K562 (cell line): ENCODE data around the gene WNT7B. TPM values are rescaled to one million over a fixed set of nuclear protein-coding genes. Genes with fewer than 3 reads are reported as not detected.

ENCODE experiments used
- ATAC-seq: fragments of 200-7000 bp; cut with Tn5 transposase; 3 replicates; pipeline ENCODE4 v1.9.1; 2020; ENCODE audit warnings: moderate library complexity
- BruUV-seq: library from RNA; stranded (reverse); fragments of 400-500 nt; replicated peaks from 2 replicates; lab custom pipeline; 2021; lab: Mats Ljungman, UMichigan
- CTCF ChIA-PET: fragments of 300-600 bp; formaldehyde crosslinking; extraction: SDS; loops from one replicate; lab custom pipeline; 2021; ENCODE audit warnings: low intra/inter-chr PET ratio; lab: Yijun Ruan, JAX
- POLR2A ChIA-PET: fragments of 300-600, 350-650 bp; sonication (Branson Sonifier 250); formaldehyde crosslinking; extraction: SDS; loops from one replicate; lab custom pipeline; 2021; ENCODE audit warnings: antibody characterized with exemption, inconsistent platforms; lab: Yijun Ruan, JAX
- DNase-seq, 4 experiments: peaks; one replicate each; pipeline versions ENCODE4 v3.0.0 to v3.0.0-alpha.2; 2011 to 2018; ENCODE audit warnings: low spot score in 3 of 4, mixed read lengths in 3 of 4; ENCODE audit errors: extremely low read depth in 1 of 4
- FAIRE-seq: peaks from 2 replicates; lab custom pipeline; 2011; peaks lifted over from hg19 to GRCh38; lab: Jason Lieb, UNC
- H2AFZ ChIP-seq: 2 replicates; pipeline ENCODE4 v1.6.0; 2011; ENCODE audit warnings: low read depth, low read length, control low read depth, inconsistent platforms
- H3K27ac ChIP-seq: fragments of 200-600 bp; 3 replicates; pipeline ENCODE4 v1.8.0; 2011; ENCODE audit warnings: low read depth, mild to moderate bottlenecking, control low read depth, inconsistent platforms, low read length, moderate library complexity, mixed read lengths; ENCODE audit errors: extremely low read depth
- H3K27me3 ChIP-seq, 2 experiments: fragments of 300-600 bp in 1 of 2; 2 replicates in 1 of 2; 3 replicates in 1 of 2; pipeline versions ENCODE4 v1.6.0 to v1.8.0; 2011; ENCODE audit warnings: inconsistent platforms in 2 of 2, low read length in 2 of 2, mild to moderate bottlenecking in 1 of 2, mixed read lengths in 1 of 2, moderate library complexity in 1 of 2; ENCODE audit not compliant: control insufficient read depth in 2 of 2, insufficient read depth in 2 of 2
- H3K36me3 ChIP-seq: fragments of 300-600 bp; 3 replicates; pipeline ENCODE4 v1.8.0; 2011; ENCODE audit warnings: mild to moderate bottlenecking, low read length, inconsistent platforms; ENCODE audit not compliant: control insufficient read depth, insufficient read depth
- H3K4me1 ChIP-seq, 2 experiments: fragments of 200-600 bp in 1 of 2; replicated peaks in 1 of 2; 2 replicates in 1 of 2; 3 replicates in 1 of 2; pipeline versions ENCODE4 v1.5.1 to v1.8.0; 2011; ENCODE audit warnings: inconsistent platforms in 2 of 2, low read length in 2 of 2, mild to moderate bottlenecking in 1 of 2, mixed read lengths in 1 of 2, moderate library complexity in 1 of 2; ENCODE audit not compliant: control insufficient read depth in 2 of 2, insufficient read depth in 2 of 2
- H3K4me2 ChIP-seq: 2 replicates; pipeline ENCODE4 v1.6.1; 2011; ENCODE audit warnings: low read length, control low read depth, inconsistent platforms, mixed read lengths; ENCODE audit not compliant: insufficient read depth
- H3K4me3 ChIP-seq: fragments of 200-600 bp; sonication (generic), shearing (Covaris generic); 2 replicates; pipeline ENCODE4 v1.5.1; 2016; ENCODE audit warnings: control low read depth, inconsistent platforms
- H3K79me2 ChIP-seq: fragments of 200-600 bp; 3 replicates; pipeline ENCODE4 v1.8.0; 2011; ENCODE audit warnings: low read length, inconsistent platforms; ENCODE audit not compliant: control insufficient read depth, insufficient read depth
- H3K9ac ChIP-seq, 2 experiments: 2 replicates each; pipeline versions ENCODE4 v1.6.0 to v1.6.1; 2011; ENCODE audit warnings: low read depth in 2 of 2, low read length in 2 of 2, control low read depth in 1 of 2, inconsistent platforms in 1 of 2, mild to moderate bottlenecking in 1 of 2, mixed read lengths in 1 of 2; ENCODE audit not compliant: insufficient read depth in 1 of 2
- H3K9me1 ChIP-seq: one replicate; pipeline ENCODE4 v1.6.0; 2011; ENCODE audit warnings: inconsistent platforms, mild to moderate bottlenecking, low read length, moderate library complexity; ENCODE audit not compliant: control insufficient read depth, insufficient read depth
- H3K9me3 ChIP-seq: replicated peaks from 2 replicates; pipeline ENCODE4 v1.5.1; 2011; ENCODE audit warnings: low read depth, low read length, inconsistent platforms; ENCODE audit not compliant: control insufficient read depth, insufficient read depth
- H4K20me1 ChIP-seq: replicated peaks from 2 replicates; pipeline ENCODE4 v1.6.1; 2011; ENCODE audit warnings: low read length, inconsistent platforms, mixed read lengths; ENCODE audit not compliant: control insufficient read depth, insufficient read depth
- ATF7 ChIP-seq: fragments of 450-650 bp; IDR thresholded peaks from 2 replicates; pipeline ENCODE4 v1.7.1; 2014; ENCODE audit warnings: mild to moderate bottlenecking, moderate library complexity
- CBFB ChIP-seq: sonication (generic); formaldehyde crosslinking; IDR thresholded peaks from 2 replicates; pipeline ENCODE4 v1.4.0; 2020; ENCODE audit warnings: mild to moderate bottlenecking, missing genetic modification reagents
- GABPB1 ChIP-seq: sonication (generic); formaldehyde crosslinking; IDR thresholded peaks from 2 replicates; pipeline ENCODE4 v1.8.0; 2022; ENCODE audit warnings: mild to moderate bottlenecking, missing genetic modification reagents
- HMG20A ChIP-seq: fragments of 450-650 bp; formaldehyde crosslinking; conservative IDR thresholded peaks from 2 replicates; pipeline ENCODE4 v1.4.0; 2020; ENCODE audit warnings: mild to moderate bottlenecking, mixed read lengths
- HOXB6 ChIP-seq: fragments of 250-450 bp; sonication (Bioruptor Pico); IDR thresholded peaks from 2 replicates; pipeline ENCODE4 v1.5.1; 2022; ENCODE audit warnings: mild to moderate bottlenecking, borderline replicate concordance
- JUNB ChIP-seq: fragments of 450-650 bp; formaldehyde crosslinking; conservative IDR thresholded peaks from 2 replicates; pipeline ENCODE4 v1.4.0; 2020; ENCODE audit warnings: mild to moderate bottlenecking
- NR2F6 ChIP-seq: fragments of 450-650 bp; formaldehyde crosslinking; IDR thresholded peaks from 2 replicates; pipeline ENCODE4 v1.4.0; 2020; ENCODE audit warnings: mild to moderate bottlenecking
- PCBP2 ChIP-seq: fragments of 200-400 bp; formaldehyde crosslinking; IDR thresholded peaks from 2 replicates; pipeline ENCODE4 v1.6.1; 2018; ENCODE audit warnings: low read length, low read depth, mild to moderate bottlenecking, moderate library complexity; ENCODE audit not compliant: poor library complexity, severe bottlenecking
- RFX5 ChIP-seq: IDR thresholded peaks from 2 replicates; pipeline ENCODE4 v1.6.1; 2011; ENCODE audit warnings: low read depth, mild to moderate bottlenecking, improper control_type of control experiment, low read length
- SMAD4 ChIP-seq: fragments of 250-450 bp; sonication (Bioruptor Pico); conservative IDR thresholded peaks from 2 replicates; pipeline ENCODE4 v1.8.0; 2021; ENCODE audit warnings: inconsistent platforms, mild to moderate bottlenecking, moderate library complexity
- TAF15 ChIP-seq: fragments of 200-400 bp; formaldehyde crosslinking; IDR thresholded peaks from 2 replicates; pipeline ENCODE4 v1.6.1; 2017; ENCODE audit warnings: mild to moderate bottlenecking, low read depth, low read length, moderate library complexity
- ZNF121 ChIP-seq: sonication (generic); formaldehyde crosslinking; conservative IDR thresholded peaks from 2 replicates; pipeline ENCODE4 v1.8.0; 2022; ENCODE audit warnings: missing genetic modification reagents
- ZNF175 ChIP-seq: fragments of 200-800 bp; sonication (Bioruptor generic); IDR thresholded peaks from 2 replicates; pipeline ENCODE4 v1.6.1; 2016; ENCODE audit warnings: low read depth, mild to moderate bottlenecking, missing genetic modification characterization, missing compliant biosample characterization
- WGBS: fragments of 100-300 bp; shearing (Covaris generic); methylation state at CpG from one replicate; pipeline ENCODE4 v1.1.6; 2016; ENCODE audit warnings: low coverage, mixed read lengths; ENCODE audit not compliant: insufficient coverage; ENCODE audit errors: missing lambda C conversion rate; 5-methylcytosine and 5-hydroxymethylcytosine counted together
- in situ Hi-C: fragments of 300-500 bp; cut with MboI; formaldehyde crosslinking; loops from 4 replicates; pipeline ENCODE4 v1.15.0; 2018; ENCODE audit warnings: inconsistent platforms, mixed read lengths
- intact Hi-C: fragments of 100-400 bp; cut with micrococcal nuclease; formaldehyde crosslinking; loops from 2 replicates; pipeline ENCODE4 v1.14.2; 2022
- polyA plus RNA-seq, 8 experiments: library from polyadenylated mRNA; depleted of rRNA in 4 of 8; stranded (reverse) in 5 of 8; unstranded in 3 of 8; fragments of >200 nt; fragmentation: Nextera tagmentation in 2 of 8; fragmentation: Illumina TruSeq in 1 of 8; extraction: Ambion mirVana in 2 of 8; extraction: Trizol in 1 of 8; gene quantifications; 2 replicates each; pipeline versions ENCODE4 v1.2.1 to v1.2.3, GENCODE V29; 2011 to 2014; ENCODE audit warnings: inconsistent platforms in 1 of 8, missing spikeins in 1 of 8
- total RNA-seq, 7 experiments: library from RNA; depleted of rRNA in 6 of 7; stranded (reverse); fragments of >200 nt in 6 of 7; fragmentation: Illumina TruSeq in 2 of 7; extraction: Trizol in 2 of 7; gene quantifications; 2 replicates each; pipeline versions ENCODE4 v1.2.1 to v1.2.3, GENCODE V29; 2011 to 2021; ENCODE audit warnings: low replicate concordance in 1 of 7
- TF ChIP-seq, protein P1 (sequence below): sonication (generic); IDR thresholded peaks from 2 replicates; pipeline ENCODE4 v1.6.1; 2016
- TF ChIP-seq, protein P2 (sequence below): sonication (generic); formaldehyde crosslinking; IDR thresholded peaks from 2 replicates; pipeline ENCODE4 v1.8.0; 2022; ENCODE audit warnings: mild to moderate bottlenecking, missing genetic modification reagents

Gene WNT7B
- total and polyA plus RNA-seq, 9 of the 15 experiments (the other 6 are each of a cell fraction or from before 2014, with no cell fraction given), result not detected

DNA sequence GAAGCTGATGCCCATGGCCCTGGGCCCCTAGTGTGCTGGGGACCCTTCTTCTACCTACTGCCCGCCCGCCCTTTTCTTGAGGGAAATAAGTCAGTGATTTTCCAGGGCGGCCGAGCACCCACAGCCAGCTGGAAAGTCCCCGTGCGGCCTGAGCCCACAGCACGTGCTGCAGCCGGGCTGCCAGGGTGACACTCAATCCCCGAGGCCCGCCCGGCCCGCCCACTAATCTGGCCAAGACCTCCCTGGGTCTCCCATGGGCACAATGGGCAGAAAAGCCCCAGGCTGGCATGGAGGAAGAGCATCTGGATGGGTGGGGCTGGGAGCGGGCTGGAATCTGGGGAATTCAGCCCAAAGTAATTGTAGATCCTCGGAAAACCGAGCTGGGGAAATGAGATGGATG is 24.8 kb downstream of the WNT7B start (continued):
- TF ChIP-seq PCBP2 (no peak), ZNF121 (CRISPR knock-in tag) (no peak), RFX5 (no peak), HOXB6 (CRISPR knock-in tag) (no peak)
- TF ChIP-seq, protein P1, sequence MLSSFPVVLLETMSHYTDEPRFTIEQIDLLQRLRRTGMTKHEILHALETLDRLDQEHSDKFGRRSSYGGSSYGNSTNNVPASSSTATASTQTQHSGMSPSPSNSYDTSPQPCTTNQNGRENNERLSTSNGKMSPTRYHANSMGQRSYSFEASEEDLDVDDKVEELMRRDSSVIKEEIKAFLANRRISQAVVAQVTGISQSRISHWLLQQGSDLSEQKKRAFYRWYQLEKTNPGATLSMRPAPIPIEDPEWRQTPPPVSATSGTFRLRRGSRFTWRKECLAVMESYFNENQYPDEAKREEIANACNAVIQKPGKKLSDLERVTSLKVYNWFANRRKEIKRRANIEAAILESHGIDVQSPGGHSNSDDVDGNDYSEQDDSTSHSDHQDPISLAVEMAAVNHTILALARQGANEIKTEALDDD, result no peak

DNA sequence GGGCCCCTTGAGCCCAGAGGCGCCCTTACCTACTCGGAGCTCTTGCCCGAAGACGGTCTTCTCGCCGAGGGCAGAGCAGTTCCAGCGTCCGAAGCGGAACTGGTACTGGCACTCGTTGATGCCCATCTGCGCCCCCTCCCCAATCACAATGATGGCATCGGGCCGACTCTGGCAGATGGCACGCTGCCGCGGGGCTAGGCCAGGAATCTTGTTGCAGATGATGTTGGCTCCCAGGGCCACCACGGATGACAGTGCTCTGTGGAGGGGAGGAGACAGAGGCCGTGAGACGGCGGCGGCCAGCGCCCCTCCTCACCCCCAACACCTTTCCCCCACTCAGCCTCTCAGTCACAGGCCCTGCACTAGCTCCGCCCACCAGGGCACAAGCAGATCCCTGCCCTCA is 27.1 kb downstream of the WNT7B start:
- POLR2A ChIA-PET, result no interaction called here
- Histone ChIP-seq H3K9me1 (no peaks in the 10 kb centered on the region), H3K4me1 (peaks cover 0 to 6% of the 10 kb centered on the region in 2 experiments; a peak in 2 of 5 replicates), H3K9ac (no peak overlapping the region), H3K4me3 (no peak overlapping the region), H2AFZ (no peak overlapping the region), H3K27ac (no peak overlapping the region), H3K4me2 (no peak overlapping the region), H3K9me3 (no peaks in the 10 kb centered on the region), H3K79me2 (no peaks in the 10 kb centered on the region), H3K36me3 (no peaks in the 10 kb centered on the region), H3K27me3 (peaks cover 0 to 74% of the 10 kb centered on the region in 2 experiments), H4K20me1 (peaks cover 9% of the 10 kb centered on the region; the same call in 1 of the 2 replicates)
- CTCF ChIA-PET, result no interaction called here
- ATAC-seq (no peak), FAIRE-seq (no peak), DNase-seq (no peak)
- intact Hi-C loops, result no loop called here
- TF ChIP-seq, protein P2, sequence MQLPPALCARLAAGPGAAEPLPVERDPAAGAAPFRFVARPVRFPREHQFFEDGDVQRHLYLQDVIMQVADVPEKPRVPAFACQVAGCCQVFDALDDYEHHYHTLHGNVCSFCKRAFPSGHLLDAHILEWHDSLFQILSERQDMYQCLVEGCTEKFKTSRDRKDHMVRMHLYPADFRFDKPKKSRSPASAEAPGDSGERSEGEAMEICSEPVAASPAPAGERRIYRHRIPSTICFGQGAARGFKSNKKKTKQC (CRISPR knock-in tag), result no peak
- TF ChIP-seq ATF7 (no peak), SMAD4 (CRISPR knock-in tag) (no peak), NR2F6 (CRISPR knock-in tag) (no peak), GABPB1 (no peak), CBFB (CRISPR knock-in tag) (no peak), TAF15 (no peak), ZNF175 (CRISPR knock-in tag) (no peak), HMG20A (no peak), JUNB (CRISPR knock-in tag) (no peak)
- in situ Hi-C loops, result no loop called here
- 10% methylated on average over 5 of the region's 23 CpGs for WGBS
- BruUV-seq, result no TSS peak
